ENCODE measurements around the gene STK38L.

DNA sequence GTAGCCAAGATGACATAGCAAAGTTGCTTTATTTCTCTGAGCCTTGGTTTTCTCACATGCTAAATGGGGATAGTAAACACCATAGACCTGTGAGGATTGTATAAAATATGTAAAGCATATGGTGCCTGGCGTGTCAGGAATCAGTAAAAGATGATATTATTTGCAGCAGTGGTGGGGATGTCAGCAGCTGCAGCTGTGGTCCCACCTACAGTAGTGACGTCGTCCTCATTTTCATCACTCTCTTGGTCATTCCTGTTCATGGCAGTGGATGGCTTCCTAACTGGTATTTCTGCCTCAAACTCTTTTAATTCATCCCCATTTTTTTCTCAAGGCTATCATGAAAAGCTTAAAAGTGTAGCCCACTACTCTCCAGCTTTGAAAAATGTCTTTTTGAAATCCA lies 100.7 kb downstream of the STK38L start:
- TF ChIP-seq, protein P1, sequence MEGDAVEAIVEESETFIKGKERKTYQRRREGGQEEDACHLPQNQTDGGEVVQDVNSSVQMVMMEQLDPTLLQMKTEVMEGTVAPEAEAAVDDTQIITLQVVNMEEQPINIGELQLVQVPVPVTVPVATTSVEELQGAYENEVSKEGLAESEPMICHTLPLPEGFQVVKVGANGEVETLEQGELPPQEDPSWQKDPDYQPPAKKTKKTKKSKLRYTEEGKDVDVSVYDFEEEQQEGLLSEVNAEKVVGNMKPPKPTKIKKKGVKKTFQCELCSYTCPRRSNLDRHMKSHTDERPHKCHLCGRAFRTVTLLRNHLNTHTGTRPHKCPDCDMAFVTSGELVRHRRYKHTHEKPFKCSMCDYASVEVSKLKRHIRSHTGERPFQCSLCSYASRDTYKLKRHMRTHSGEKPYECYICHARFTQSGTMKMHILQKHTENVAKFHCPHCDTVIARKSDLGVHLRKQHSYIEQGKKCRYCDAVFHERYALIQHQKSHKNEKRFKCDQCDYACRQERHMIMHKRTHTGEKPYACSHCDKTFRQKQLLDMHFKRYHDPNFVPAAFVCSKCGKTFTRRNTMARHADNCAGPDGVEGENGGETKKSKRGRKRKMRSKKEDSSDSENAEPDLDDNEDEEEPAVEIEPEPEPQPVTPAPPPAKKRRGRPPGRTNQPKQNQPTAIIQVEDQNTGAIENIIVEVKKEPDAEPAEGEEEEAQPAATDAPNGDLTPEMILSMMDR (IDR thresholded peaks at IDR 0.05 in 8 of 11, conservative IDR thresholded peaks at IDR 0.05 in 3 of 11), result no peak
- TF ChIP-seq POLR2A (IDR thresholded peaks at IDR 0.05), result no peak

Measured in spleen (tissue), 7 donors.